Parathyroid adenoma (tissue), 2 donors: ENCODE measurements around the gene UBE3A.
"Not testable (repeated sequence)": the region's sequence is repeated elsewhere in the genome, so short reads cannot be mapped to it uniquely, and the experiment has no call there.

Experiments used
- H2AFZ ChIP-seq: fragments of 300-600 bp; sonication (generic); one replicate; pipeline ENCODE4 v1.7.0; 2017; ENCODE audit warnings: antibody characterized with exemption, mild to moderate bottlenecking
- H3K27ac ChIP-seq: fragments of 300-600 bp; sonication (generic); one replicate; pipeline ENCODE4 v1.7.0; 2017
- H3K27me3 ChIP-seq: fragments of 300-600 bp; sonication (generic); one replicate; pipeline ENCODE4 v1.7.0; 2017; ENCODE audit warnings: low read length; ENCODE audit not compliant: control insufficient read depth, insufficient read depth
- H3K36me3 ChIP-seq: fragments of 300-600 bp; sonication (generic); one replicate; pipeline ENCODE4 v1.7.0; 2017; ENCODE audit warnings: low read length; ENCODE audit not compliant: control insufficient read depth, insufficient read depth
- H3K4me1 ChIP-seq: fragments of 300-600 bp; sonication (generic); one replicate; pipeline ENCODE4 v1.7.0; 2017; ENCODE audit warnings: control low read depth
- H3K4me2 ChIP-seq: fragments of 300-600 bp; sonication (generic); one replicate; pipeline ENCODE4 v1.7.0; 2017; ENCODE audit warnings: low read length
- H3K4me3 ChIP-seq: fragments of 300-600 bp; sonication (generic); one replicate; pipeline ENCODE4 v1.7.0; 2017; ENCODE audit warnings: low read depth, low read length
- H3K79me2 ChIP-seq: fragments of 300-600 bp; sonication (generic); one replicate; pipeline ENCODE4 v1.7.0; 2017; ENCODE audit warnings: control low read depth
- H3K9ac ChIP-seq: fragments of 300-600 bp; sonication (generic); one replicate; pipeline ENCODE4 v1.7.0; 2017; ENCODE audit warnings: mild to moderate bottlenecking
- H3K9me3 ChIP-seq: fragments of 300-600 bp; sonication (generic); one replicate; pipeline ENCODE4 v1.7.0; 2017; ENCODE audit warnings: low read length; ENCODE audit not compliant: control insufficient read depth
- CTCF ChIP-seq: fragments of 300-600 bp; sonication (generic); IDR thresholded peaks from one replicate; pipeline ENCODE4 v1.7.0; 2017; ENCODE audit warnings: antibody characterized with exemption, mild to moderate bottlenecking
- donor health status: primary hyperparathyroidism.

The UBE3A gene

DNA sequence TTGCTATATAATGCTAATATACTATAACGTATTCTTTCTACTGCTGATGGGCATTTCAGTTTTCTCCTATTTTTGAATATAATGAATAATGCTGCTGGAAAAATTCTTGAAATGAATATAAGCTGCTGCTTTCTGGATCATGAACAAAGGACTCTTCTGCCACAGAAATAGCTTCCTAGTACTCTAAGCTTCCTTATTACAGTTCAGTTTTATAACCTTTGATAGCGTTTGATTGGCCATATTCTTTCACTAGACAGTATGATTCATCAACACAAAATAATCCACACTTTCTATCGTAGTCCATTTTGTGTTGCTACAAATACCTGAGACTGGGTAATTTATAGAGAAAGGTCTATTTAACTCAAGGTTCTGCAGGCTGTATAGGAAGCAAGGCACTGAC is 16.4 kb upstream of the UBE3A start:
- Histone ChIP-seq H3K27ac (no peak overlapping the region), H3K4me3 (no peak overlapping the region), H3K4me1 (no peaks in the 10 kb centered on the region), H3K9ac (no peak overlapping the region), H2AFZ (no peak overlapping the region), H3K27me3 (no peaks in the 10 kb centered on the region), H3K79me2 (no peaks in the 10 kb centered on the region), H3K4me2 (no peak overlapping the region), H3K9me3 (no peaks in the 10 kb centered on the region), H3K36me3 (no peaks in the 10 kb centered on the region)
- TF ChIP-seq CTCF = no peak

- no peaks in the 10 kb centered on the region for H3K4me1 ChIP-seq
- no peak for TF ChIP-seq CTCF
- H3K4me2 ChIP-seq = no peak overlapping the region
- no peaks in the 10 kb centered on the region for H3K27me3 ChIP-seq
- no peak overlapping the region for H3K27ac ChIP-seq
- no peaks in the 10 kb centered on the region for H3K79me2 ChIP-seq
- no peak overlapping the region for H3K9ac ChIP-seq
- no peaks in the 10 kb centered on the region for H3K36me3 ChIP-seq
- H3K4me3 ChIP-seq = no peak overlapping the region
- no peak overlapping the region for H2AFZ ChIP-seq
- H3K9me3 ChIP-seq = no peaks in the 10 kb centered on the region
Measured at GRCh38 chr15:25454771-25455170, 15.9 kb upstream of the UBE3A start.

- H3K79me2 ChIP-seq, H3K9me3 ChIP-seq, H3K9ac ChIP-seq, H3K36me3 ChIP-seq, H3K4me3 ChIP-seq, H3K4me1 ChIP-seq, H3K27me3 ChIP-seq, H3K27ac ChIP-seq, H3K4me2 ChIP-seq, H2AFZ ChIP-seq: not testable (repeated sequence)
Measured at GRCh38 chr15:25453246-25453645, 14.4 kb upstream of the UBE3A start.

GRCh38 chr15:25451501-25451900 is 12.7 kb upstream of the UBE3A start:
- Histone ChIP-seq H3K9me3 (no peaks in the 10 kb centered on the region), H3K27ac (no peak overlapping the region), H3K79me2 (no peaks in the 10 kb centered on the region), H2AFZ (no peak overlapping the region), H3K4me3 (no peak overlapping the region), H3K4me1 (no peaks in the 10 kb centered on the region), H3K4me2 (no peak overlapping the region), H3K9ac (no peak overlapping the region), H3K27me3 (no peaks in the 10 kb centered on the region), H3K36me3 (no peaks in the 10 kb centered on the region)
- TF ChIP-seq CTCF = no peak

- no peak overlapping the region for H3K4me3 ChIP-seq
Measured at GRCh38 chr15:25450163-25450562, 11.3 kb upstream of the UBE3A start.

More at GRCh38 chr15:25450163-25450562, 11.3 kb upstream of the UBE3A start:
- H3K9ac ChIP-seq = no peak overlapping the region
- no peak overlapping the region for H3K27ac ChIP-seq
- no peaks in the 10 kb centered on the region for H3K9me3 ChIP-seq
- TF ChIP-seq CTCF = no peak
- H3K4me2 ChIP-seq = no peak overlapping the region
- no peaks in the 10 kb centered on the region for H3K4me1 ChIP-seq
- no peaks in the 10 kb centered on the region for H3K27me3 ChIP-seq
- H2AFZ ChIP-seq = no peak overlapping the region
- H3K79me2 ChIP-seq = no peaks in the 10 kb centered on the region
- H3K36me3 ChIP-seq = no peaks in the 10 kb centered on the region
